ENCODE measurements around the gene VAT1L.

VAT1L gene

GRCh38 chr16:77850636-77851333, 62.4 kb downstream of the VAT1L start:
- Histone ChIP-seq H3K79me2 (ENCODE audit: control insufficient read depth, insufficient read depth, low read length, unreplicated experiment) (no peaks in the 10 kb centered on the region), H3K4me3 (ENCODE audit: low read depth, low read length) (no peak overlapping the region), H2AFZ (ENCODE audit: low read length, unreplicated experiment) (no peak overlapping the region), H3K27me3 (ENCODE audit: insufficient read depth, low read length) (no peaks in the 10 kb centered on the region), H3K36me3 (ENCODE audit: insufficient read depth, low read length) (no peaks in the 10 kb centered on the region), H3K4me1 (ENCODE audit: control insufficient read depth, insufficient read depth, low read length, unreplicated experiment) (no peaks in the 10 kb centered on the region), H3K27ac (ENCODE audit: low read depth, low read length) (no peak overlapping the region)

GRCh38 chr16:77853161-77853560, 64.8 kb downstream of the VAT1L start:
- H3K27ac ChIP-seq (ENCODE audit: low read depth, low read length), result no peak overlapping the region
- peaks cover 8% of the 10 kb centered on the region; the same call in 1 of the 2 replicates for H3K27me3 ChIP-seq (ENCODE audit: insufficient read depth, low read length)
- H3K4me3 ChIP-seq (ENCODE audit: low read depth, low read length), result no peak overlapping the region
- no peaks in the 10 kb centered on the region for H3K4me1 ChIP-seq (ENCODE audit: control insufficient read depth, insufficient read depth, low read length, unreplicated experiment)
- no peaks in the 10 kb centered on the region for H3K36me3 ChIP-seq (ENCODE audit: insufficient read depth, low read length)
- no peak overlapping the region for H2AFZ ChIP-seq (ENCODE audit: low read length, unreplicated experiment)
- H3K79me2 ChIP-seq (ENCODE audit: control insufficient read depth, insufficient read depth, low read length, unreplicated experiment), result no peaks in the 10 kb centered on the region

GRCh38 chr16:77856438-77857160, 68.2 kb downstream of the VAT1L start:
- no peaks in the 10 kb centered on the region for H3K36me3 ChIP-seq (ENCODE audit: insufficient read depth, low read length)
- H3K79me2 ChIP-seq (ENCODE audit: control insufficient read depth, insufficient read depth, low read length, unreplicated experiment), result no peaks in the 10 kb centered on the region
- H3K27ac ChIP-seq (ENCODE audit: low read depth, low read length), result no peak overlapping the region
- H3K4me1 ChIP-seq (ENCODE audit: control insufficient read depth, insufficient read depth, low read length, unreplicated experiment), result no peaks in the 10 kb centered on the region
- no peak overlapping the region for H3K4me3 ChIP-seq (ENCODE audit: low read depth, low read length)
- H2AFZ ChIP-seq (ENCODE audit: low read length, unreplicated experiment), result no peak overlapping the region
- peaks cover 8% of the 10 kb centered on the region; the same call in 1 of the 2 replicates for H3K27me3 ChIP-seq (ENCODE audit: insufficient read depth, low read length)

GRCh38 chr16:77858060-77858459, 69.7 kb downstream of the VAT1L start:
- no peak overlapping the region for H3K27ac ChIP-seq (ENCODE audit: low read depth, low read length)
- no peak overlapping the region for H2AFZ ChIP-seq (ENCODE audit: low read length, unreplicated experiment)
- H3K4me1 ChIP-seq (ENCODE audit: control insufficient read depth, insufficient read depth, low read length, unreplicated experiment), result no peaks in the 10 kb centered on the region
- H3K36me3 ChIP-seq (ENCODE audit: insufficient read depth, low read length), result no peaks in the 10 kb centered on the region
- H3K79me2 ChIP-seq (ENCODE audit: control insufficient read depth, insufficient read depth, low read length, unreplicated experiment), result no peaks in the 10 kb centered on the region
- no peak overlapping the region for H3K4me3 ChIP-seq (ENCODE audit: low read depth, low read length)
- peaks cover 8% of the 10 kb centered on the region; the same call in 1 of the 2 replicates for H3K27me3 ChIP-seq (ENCODE audit: insufficient read depth, low read length)

GRCh38 chr16:77859493-77860232, 71.3 kb downstream of the VAT1L start:
- Histone ChIP-seq H3K4me1 (ENCODE audit: control insufficient read depth, insufficient read depth, low read length, unreplicated experiment) (no peaks in the 10 kb centered on the region), H2AFZ (ENCODE audit: low read length, unreplicated experiment) (no peak overlapping the region), H3K27ac (ENCODE audit: low read depth, low read length) (no peak overlapping the region), H3K79me2 (ENCODE audit: control insufficient read depth, insufficient read depth, low read length, unreplicated experiment) (no peaks in the 10 kb centered on the region), H3K4me3 (ENCODE audit: low read depth, low read length) (no peak overlapping the region), H3K27me3 (ENCODE audit: insufficient read depth, low read length) (peaks cover 8% of the 10 kb centered on the region; the same call in 1 of the 2 replicates), H3K36me3 (ENCODE audit: insufficient read depth, low read length) (no peaks in the 10 kb centered on the region)

GRCh38 chr16:77860953-77861352, 72.6 kb downstream of the VAT1L start:
- no peak overlapping the region for H3K4me3 ChIP-seq (ENCODE audit: low read depth, low read length)
- no peak overlapping the region for H2AFZ ChIP-seq (ENCODE audit: low read length, unreplicated experiment)
- H3K27ac ChIP-seq (ENCODE audit: low read depth, low read length), result no peak overlapping the region
- no peaks in the 10 kb centered on the region for H3K36me3 ChIP-seq (ENCODE audit: insufficient read depth, low read length)
- no peaks in the 10 kb centered on the region for H3K79me2 ChIP-seq (ENCODE audit: control insufficient read depth, insufficient read depth, low read length, unreplicated experiment)
- H3K4me1 ChIP-seq (ENCODE audit: control insufficient read depth, insufficient read depth, low read length, unreplicated experiment), result no peaks in the 10 kb centered on the region
- H3K27me3 ChIP-seq (ENCODE audit: insufficient read depth, low read length), result peaks cover 8% of the 10 kb centered on the region; the same call in 1 of the 2 replicates

GRCh38 chr16:77863250-77863649, 74.9 kb downstream of the VAT1L start:
- Histone ChIP-seq H2AFZ (ENCODE audit: low read length, unreplicated experiment) (no peak overlapping the region), H3K4me3 (ENCODE audit: low read depth, low read length) (no peak overlapping the region), H3K36me3 (ENCODE audit: insufficient read depth, low read length) (no peaks in the 10 kb centered on the region), H3K27ac (ENCODE audit: low read depth, low read length) (no peak overlapping the region), H3K27me3 (ENCODE audit: insufficient read depth, low read length) (no peaks in the 10 kb centered on the region), H3K79me2 (ENCODE audit: control insufficient read depth, insufficient read depth, low read length, unreplicated experiment) (no peaks in the 10 kb centered on the region), H3K4me1 (ENCODE audit: control insufficient read depth, insufficient read depth, low read length, unreplicated experiment) (no peaks in the 10 kb centered on the region)

- Histone ChIP-seq H3K4me3 (ENCODE audit: low read depth, low read length) (no peak overlapping the region), H3K4me1 (ENCODE audit: control insufficient read depth, insufficient read depth, low read length, unreplicated experiment) (no peaks in the 10 kb centered on the region), H3K27me3 (ENCODE audit: insufficient read depth, low read length) (no peaks in the 10 kb centered on the region), H3K36me3 (ENCODE audit: insufficient read depth, low read length) (no peaks in the 10 kb centered on the region), H3K79me2 (ENCODE audit: control insufficient read depth, insufficient read depth, low read length, unreplicated experiment) (no peaks in the 10 kb centered on the region), H2AFZ (ENCODE audit: low read length, unreplicated experiment) (no peak overlapping the region), H3K27ac (ENCODE audit: low read depth, low read length) (no peak overlapping the region)
Measured at GRCh38 chr16:77866752-77867151, 78.4 kb downstream of the VAT1L start.

GRCh38 chr16:77868052-77868451, 79.7 kb downstream of the VAT1L start:
- H3K4me3 ChIP-seq (ENCODE audit: low read depth, low read length), result no peak overlapping the region
- H2AFZ ChIP-seq (ENCODE audit: low read length, unreplicated experiment), result no peak overlapping the region
- no peaks in the 10 kb centered on the region for H3K27me3 ChIP-seq (ENCODE audit: insufficient read depth, low read length)

GRCh38 chr16:77868478-77868877, 80.1 kb downstream of the VAT1L start:
- Histone ChIP-seq H3K36me3 (ENCODE audit: insufficient read depth, low read length) (no peaks in the 10 kb centered on the region), H3K4me1 (ENCODE audit: control insufficient read depth, insufficient read depth, low read length, unreplicated experiment) (no peaks in the 10 kb centered on the region), H2AFZ (ENCODE audit: low read length, unreplicated experiment) (no peak overlapping the region), H3K27me3 (ENCODE audit: insufficient read depth, low read length) (no peaks in the 10 kb centered on the region), H3K4me3 (ENCODE audit: low read depth, low read length) (no peak overlapping the region), H3K79me2 (ENCODE audit: control insufficient read depth, insufficient read depth, low read length, unreplicated experiment) (no peaks in the 10 kb centered on the region), H3K27ac (ENCODE audit: low read depth, low read length) (no peak overlapping the region)

More at GRCh38 chr16:77868052-77868451, 79.7 kb downstream of the VAT1L start:
- no peaks in the 10 kb centered on the region for H3K4me1 ChIP-seq (ENCODE audit: control insufficient read depth, insufficient read depth, low read length, unreplicated experiment)
- H3K27ac ChIP-seq (ENCODE audit: low read depth, low read length), result no peak overlapping the region
- no peaks in the 10 kb centered on the region for H3K79me2 ChIP-seq (ENCODE audit: control insufficient read depth, insufficient read depth, low read length, unreplicated experiment)
- H3K36me3 ChIP-seq (ENCODE audit: insufficient read depth, low read length), result no peaks in the 10 kb centered on the region
